GM21786 (cell line): Measurements from ENCODE around the gene OR2T35.
"Not testable (repeated sequence)": the region's sequence is repeated elsewhere in the genome, so short reads cannot be mapped to it uniquely, and the experiment has no call there.

ENCODE experiments used
- ATAC-seq: cut with Tn5 transposase; IDR thresholded peaks from one replicate; pipeline ENCODE4 v1.9.1; 2021; ENCODE audit not compliant: unreplicated experiment

OR2T35 gene

GRCh38 chr1:248645178-248645577 lies at the start of gene OR2T35:
Gene OR2T35 (minus strand): TSS chr1:248645278. CDS start chr1:248639258, 6,020 bp downstream.
- not testable (repeated sequence) for ATAC-seq

DNA sequence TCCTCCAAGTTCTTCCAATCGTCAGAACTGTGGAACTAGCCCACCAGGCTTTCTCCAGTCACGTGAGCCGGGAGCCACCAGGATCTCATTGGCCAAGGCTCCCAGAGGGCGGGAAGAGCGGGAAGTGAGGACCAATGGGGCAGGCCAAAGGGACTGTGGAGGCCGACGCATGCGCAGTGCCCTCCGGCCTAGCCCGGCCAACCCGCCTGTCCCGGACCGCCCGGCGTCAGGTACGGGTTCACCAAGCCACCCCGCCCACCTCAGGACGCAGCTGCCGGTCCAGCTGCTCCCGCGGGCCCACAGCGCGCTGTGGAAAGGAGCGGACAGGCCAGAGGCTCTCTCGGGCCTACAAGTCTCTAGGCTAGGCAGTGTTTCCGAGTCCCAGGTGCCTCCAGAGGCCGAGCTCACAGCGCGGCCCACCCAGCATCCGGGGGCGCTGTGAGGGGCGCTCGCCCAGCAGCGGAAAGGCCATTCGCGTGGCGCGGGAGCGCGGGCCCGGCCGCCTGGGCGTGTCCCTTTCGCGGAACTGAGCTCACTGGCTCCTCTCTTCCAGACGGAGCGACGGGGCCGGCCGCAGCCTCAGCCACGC lies 46.6 kb upstream of the OR2T35 start:
- ATAC-seq = no peak

DNA sequence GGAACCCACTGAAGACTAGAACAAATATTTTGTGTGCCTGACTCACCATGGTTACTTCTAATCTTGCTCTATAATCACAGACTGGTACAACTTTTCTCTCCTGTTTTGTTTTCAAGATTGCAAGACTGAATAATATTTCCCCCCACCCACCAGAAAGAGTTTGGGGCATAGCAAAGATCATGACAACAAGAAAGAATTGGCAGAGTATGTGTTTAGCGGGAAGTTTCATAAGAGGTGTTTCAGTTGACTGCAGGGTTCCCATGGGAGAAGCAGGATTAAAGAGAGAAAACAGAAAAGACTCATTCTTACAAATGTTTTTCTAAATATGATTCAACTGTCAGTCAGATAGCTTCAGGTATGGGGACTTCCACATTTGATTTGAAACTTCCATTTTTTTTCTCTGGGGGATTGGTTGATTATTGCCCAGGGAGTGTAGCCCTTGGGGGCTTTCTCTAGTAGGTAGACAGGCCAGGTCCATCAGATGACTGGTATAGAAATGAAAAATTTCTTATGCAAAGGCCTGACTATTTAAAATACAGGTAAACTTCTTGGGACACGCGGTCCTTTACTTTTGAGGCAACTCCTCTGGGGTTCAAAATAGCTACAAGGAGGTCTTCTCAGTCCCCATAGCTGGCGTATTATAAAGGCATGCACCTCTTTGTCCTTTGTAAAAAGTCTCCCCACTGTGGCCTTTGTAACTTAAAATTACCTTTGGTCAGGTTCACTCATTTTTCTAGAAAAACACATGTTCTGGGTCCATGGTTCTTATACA lies 43.6 kb upstream of the OR2T35 start:
- ATAC-seq = peak; percentile 72

DNA sequence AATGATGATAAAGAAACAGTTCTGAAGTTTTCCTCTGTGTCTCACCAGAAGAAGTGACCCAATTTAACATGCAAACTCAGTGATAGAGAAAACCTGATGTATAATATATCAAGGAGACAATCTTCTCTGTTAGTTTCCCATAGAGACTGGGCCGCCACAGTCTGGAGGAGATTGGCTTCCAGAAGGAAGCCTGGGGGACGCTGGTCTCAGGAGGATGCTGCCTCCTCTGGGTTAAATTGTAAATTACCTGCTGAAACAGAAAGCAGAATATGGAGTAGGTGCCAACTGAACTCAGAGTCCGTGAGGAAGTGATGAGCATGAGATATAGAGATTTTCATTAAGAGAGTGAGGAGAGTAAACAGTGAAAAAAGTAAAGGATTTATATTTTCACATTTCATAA lies 41.7 kb upstream of the OR2T35 start:
- peak; percentile 80 for ATAC-seq

- ATAC-seq = no peak
These were observed 36.6 kb upstream of the OR2T35 start for GRCh38 chr1:248681651-248682050.

DNA sequence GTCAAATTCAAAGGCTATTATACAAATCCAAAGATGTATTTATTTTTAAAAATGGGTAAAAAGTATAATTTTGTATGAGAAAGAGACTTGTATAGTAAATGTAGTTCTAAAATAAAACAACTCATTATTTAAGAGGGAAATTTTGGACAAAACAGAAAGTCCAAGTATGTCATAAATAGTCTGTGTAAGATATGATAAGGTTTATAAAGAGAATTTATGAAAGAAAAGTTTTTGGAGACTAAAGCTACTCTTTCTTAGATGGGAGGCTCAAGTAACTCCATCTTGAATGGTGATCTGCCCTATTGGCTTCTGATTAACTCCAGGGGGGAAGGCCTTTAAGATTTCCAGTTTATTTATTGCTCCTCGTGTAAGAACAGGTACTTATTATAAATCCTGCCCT lies 24.9 kb upstream of the OR2T35 start:
- no peak for ATAC-seq

DNA sequence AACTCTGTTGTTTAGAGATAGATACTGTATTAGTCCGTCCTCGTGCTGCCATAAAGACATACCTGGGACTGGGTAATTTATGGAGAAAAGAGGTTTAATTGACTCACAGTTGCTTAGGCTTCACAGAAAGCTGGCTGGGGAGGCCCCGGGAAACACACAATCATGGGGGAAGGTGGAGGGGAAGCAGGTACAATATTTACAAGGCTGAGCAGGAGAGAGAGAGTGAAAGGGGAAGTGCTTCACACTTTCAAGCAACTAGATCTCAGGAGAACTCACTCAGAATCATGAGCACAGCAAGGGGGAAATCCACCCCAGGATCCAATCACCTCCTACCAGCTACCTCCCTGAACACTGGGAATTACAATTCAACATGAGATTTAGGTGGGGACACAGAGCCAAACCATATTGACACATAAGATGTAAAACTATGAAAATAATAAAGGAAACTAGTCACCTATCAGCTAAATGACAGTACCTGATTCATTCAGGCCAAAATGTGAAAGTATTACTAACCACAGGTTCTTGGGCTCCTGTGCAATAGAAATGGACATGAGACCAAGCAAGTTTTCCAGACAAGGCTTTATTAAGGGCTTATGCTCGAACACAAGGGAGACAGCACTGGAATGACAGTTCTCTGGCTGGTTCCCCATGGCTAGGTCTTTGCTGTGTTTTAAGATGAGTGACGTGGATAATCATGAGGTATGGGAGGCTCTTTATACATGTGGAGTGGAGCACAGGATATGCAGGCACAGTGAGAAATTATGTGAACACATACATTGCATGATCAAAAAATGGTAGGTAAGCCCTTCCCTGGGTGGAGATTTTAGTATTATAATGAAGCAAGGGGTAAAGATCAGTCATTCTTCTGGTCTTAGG lies 18.6 kb upstream of the OR2T35 start:
- peak; percentile 99 for ATAC-seq

- peak; percentile 56 for ATAC-seq
These were observed 11.7 kb upstream of the OR2T35 start for GRCh38 chr1:248656797-248657196.

DNA sequence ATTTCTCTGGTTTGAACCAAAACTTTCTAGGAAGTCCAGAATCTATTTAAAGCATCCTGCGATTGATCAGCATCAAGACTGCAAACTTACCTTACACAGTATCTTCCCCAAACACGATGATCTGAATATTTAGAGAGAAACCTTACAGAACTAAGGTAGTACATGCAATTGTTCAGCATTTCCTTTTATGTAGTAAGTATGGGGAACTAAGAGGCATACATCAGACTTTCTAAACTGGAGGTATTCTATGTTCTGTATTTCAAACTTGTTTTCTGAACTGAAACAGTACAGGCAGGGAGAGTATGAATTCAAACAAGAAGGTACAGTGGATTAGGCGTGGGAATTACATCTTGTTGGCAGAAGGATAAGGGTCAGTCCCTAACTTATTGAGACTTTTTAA lies 10.3 kb upstream of the OR2T35 start, which contains the start of gene OR2T27:
Gene OR2T27 (minus strand): TSS at position 175 of the 400 bp plus-strand sequence. CDS start 4,644 bp downstream, outside the sequence.
- peak; percentile 65 for ATAC-seq

- ATAC-seq = not testable (repeated sequence)
These were observed 3.9 kb upstream of the OR2T35 start for GRCh38 chr1:248648770-248649536.

DNA sequence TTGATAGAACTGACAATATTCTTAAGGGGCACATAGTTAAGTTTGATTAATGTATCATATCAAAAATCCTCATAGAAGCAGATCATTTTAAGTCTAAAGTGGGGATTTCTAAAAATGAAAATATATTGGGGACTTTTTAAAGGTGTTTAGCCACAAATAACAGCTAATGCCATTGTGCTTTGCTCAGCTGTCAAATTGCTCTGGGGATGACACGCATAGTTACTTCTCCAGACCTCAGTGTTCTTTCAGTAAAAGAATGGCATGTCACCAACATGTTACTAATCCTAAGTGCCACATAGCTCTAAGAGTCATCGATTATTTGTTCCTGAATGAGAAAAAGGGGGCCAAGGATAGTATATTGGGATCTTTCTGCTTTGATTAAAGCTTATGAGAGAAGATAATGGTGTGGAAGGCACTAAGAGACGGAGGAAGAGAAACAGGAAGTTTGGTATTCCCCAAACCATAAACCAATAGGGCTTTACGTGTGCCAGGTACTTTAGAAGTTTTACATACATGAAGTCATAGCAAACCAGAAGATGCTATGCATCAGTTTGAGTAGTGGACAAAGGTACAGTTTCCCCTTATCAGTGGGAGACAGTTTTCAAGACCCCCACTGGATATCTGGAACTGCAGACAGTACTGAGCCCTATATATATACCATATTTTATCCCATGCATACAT lies 2.0 kb downstream of the OR2T35 start:
- ATAC-seq = peak; percentile 60

DNA sequence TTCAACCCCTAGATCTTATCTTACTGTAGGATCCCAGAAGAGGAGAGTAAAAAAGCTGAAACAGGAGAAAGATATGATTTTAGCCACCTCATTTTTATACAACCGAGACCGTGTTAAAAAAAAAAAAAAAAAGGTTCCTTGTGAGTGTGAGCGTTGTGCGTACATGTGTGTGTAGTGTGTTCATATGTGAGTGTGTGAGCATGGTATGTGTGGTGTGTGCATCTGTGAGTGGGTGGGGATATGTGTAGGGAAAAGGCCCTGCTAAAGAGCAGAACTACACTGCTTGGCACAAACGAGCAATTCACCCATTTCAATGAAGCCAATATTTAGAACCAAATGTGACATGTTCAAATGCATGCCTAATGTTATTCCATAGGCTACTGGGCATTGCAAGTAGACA lies 3.5 kb downstream of the OR2T35 start:
- ATAC-seq = not testable (repeated sequence)

GRCh38 chr1:248640906-248641305 lies 4.2 kb downstream of the OR2T35 start:
- ATAC-seq = peak; percentile 43

GRCh38 chr1:248639652-248640051 lies 5.4 kb downstream of the OR2T35 start:
- peak; percentile 33 for ATAC-seq

DNA sequence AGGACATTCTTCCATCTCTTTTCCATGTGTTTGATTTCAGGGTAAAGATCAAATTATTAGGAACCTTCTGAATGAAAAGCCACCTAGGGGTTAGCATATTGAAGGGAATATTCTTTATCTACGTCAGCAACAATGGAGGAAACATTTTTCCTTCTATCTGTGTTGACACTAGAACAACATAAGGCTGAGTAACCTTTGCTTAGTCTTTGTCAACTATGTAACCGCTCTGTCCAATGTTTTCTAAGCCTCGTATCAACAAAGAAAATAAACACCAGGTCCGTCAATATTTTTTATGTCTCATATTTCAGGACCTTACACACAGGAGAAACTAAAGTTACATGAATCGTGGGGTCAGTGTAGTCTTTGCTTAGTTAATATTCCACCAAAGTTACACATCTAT lies 8.5 kb downstream of the OR2T35 start:
- not testable (repeated sequence) for ATAC-seq

DNA sequence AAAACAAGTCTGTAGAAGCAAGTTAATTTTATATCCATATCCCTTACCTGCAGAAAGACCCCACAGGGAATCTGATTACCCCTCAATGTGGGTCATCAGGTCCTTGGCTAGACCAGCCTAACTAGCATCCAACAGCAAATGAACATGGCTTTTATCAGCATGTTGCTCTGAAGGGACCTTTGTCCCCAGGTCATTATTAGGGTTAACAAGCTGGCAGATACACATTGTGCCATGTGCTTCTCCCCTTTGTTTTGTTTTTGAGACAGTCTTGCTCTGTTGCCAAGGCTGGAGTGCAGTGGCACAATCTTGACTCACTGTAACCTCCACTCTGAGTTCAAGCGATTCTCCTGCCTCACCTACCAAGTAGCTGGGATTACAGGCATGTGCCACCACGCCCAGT lies 10.1 kb downstream of the OR2T35 start, which contains the start of gene OR2T11:
Gene OR2T11 (minus strand): TSS at position 101 of the 400 bp plus-strand sequence. CDS start 7,963 bp downstream, outside the sequence.
- not testable (repeated sequence) for ATAC-seq

DNA sequence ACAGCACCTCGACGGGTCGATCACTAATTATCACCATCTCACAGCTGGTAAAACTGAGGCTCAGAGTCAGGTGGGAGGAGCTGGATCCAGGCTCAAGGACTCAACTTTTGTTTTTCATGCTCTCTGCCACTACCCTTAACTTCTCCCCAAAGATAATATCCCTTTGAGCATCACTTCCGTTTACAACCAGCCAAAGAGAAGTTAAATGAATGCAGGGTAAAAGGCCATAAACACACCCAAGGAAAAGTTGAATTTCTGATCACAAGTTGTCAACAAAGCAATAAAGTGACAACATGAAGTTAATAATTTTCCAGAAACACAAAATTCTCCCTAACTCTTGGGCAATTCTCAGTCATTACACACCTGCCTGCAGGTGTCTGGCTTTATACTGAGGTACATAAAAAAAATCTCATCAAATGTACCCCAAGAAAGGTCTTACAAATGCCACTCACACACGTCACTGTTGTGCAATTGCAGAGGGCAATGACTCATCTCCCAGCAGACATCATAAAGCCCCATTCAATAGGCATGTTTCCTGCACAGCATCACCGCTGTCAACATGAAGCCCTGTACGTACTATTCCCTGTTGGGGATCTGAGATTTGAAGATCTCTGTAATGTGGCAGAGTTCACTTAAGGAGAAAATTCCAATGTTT lies 13.6 kb downstream of the OR2T35 start:
- ATAC-seq = no peak

DNA sequence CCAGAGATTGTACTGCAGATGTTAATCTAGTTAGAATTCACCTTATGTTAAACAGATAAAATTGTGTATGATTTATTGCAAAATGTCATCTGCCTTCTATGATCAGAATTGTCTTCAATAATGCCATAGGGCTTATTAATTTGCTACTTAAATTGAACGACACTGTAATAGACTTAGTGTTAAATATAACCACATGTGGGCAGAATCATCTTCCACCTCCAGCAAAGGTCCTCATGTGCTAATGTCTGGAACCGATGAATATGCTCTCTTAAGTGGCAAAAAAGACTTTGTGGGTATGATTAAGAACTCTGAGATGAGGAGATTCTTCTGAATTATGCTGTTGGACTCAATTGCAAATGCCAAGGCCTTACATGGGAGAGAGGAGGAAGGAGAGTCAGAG lies 14.5 kb downstream of the OR2T35 start:
- ATAC-seq = no peak
